ENCODE results near the gene CYP2C9.
"Not testable (repeated sequence)": the region's sequence is repeated elsewhere in the genome, so short reads cannot be mapped to it uniquely, and the experiment has no call there.

CYP2C9 gene

GRCh38 chr10:94938383-94938782, at the start of gene CYP2C9:
TSS of gene CYP2C9 (plus strand) at chr10:94938658. CDS start at chr10:94938683, 25 bp downstream.
- no peak for DNase-seq (ENCODE audit: extremely low read depth, low read depth)
- TF ChIP-seq, protein P1, sequence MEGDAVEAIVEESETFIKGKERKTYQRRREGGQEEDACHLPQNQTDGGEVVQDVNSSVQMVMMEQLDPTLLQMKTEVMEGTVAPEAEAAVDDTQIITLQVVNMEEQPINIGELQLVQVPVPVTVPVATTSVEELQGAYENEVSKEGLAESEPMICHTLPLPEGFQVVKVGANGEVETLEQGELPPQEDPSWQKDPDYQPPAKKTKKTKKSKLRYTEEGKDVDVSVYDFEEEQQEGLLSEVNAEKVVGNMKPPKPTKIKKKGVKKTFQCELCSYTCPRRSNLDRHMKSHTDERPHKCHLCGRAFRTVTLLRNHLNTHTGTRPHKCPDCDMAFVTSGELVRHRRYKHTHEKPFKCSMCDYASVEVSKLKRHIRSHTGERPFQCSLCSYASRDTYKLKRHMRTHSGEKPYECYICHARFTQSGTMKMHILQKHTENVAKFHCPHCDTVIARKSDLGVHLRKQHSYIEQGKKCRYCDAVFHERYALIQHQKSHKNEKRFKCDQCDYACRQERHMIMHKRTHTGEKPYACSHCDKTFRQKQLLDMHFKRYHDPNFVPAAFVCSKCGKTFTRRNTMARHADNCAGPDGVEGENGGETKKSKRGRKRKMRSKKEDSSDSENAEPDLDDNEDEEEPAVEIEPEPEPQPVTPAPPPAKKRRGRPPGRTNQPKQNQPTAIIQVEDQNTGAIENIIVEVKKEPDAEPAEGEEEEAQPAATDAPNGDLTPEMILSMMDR (IDR thresholded peaks at IDR 0.05; ENCODE audit: low read depth, low read length): no peak

- TF ChIP-seq, protein P1 (IDR thresholded peaks at IDR 0.05; ENCODE audit: low read depth, low read length): no peak
Measured at GRCh38 chr10:94889123-94889522, 49.3 kb upstream of the CYP2C9 start.

GRCh38 chr10:94890264-94891022, 48.0 kb upstream of the CYP2C9 start:
- no peak for DNase-seq (ENCODE audit: extremely low read depth, low read depth)
- TF ChIP-seq, protein P1 (IDR thresholded peaks at IDR 0.05; ENCODE audit: low read depth, low read length): no peak

More at GRCh38 chr10:94889123-94889522, 49.3 kb upstream of the CYP2C9 start:
- no peak for DNase-seq (ENCODE audit: extremely low read depth, low read depth)

- DNase-seq (ENCODE audit: extremely low read depth, low read depth): not testable (repeated sequence)
Measured at GRCh38 chr10:94898414-94898813, 40.0 kb upstream of the CYP2C9 start.

- DNase-seq (ENCODE audit: extremely low read depth, low read depth): no peak
- TF ChIP-seq, protein P1 (IDR thresholded peaks at IDR 0.05; ENCODE audit: low read depth, low read length): no peak
Measured at GRCh38 chr10:94902080-94902479, 36.4 kb upstream of the CYP2C9 start.

GRCh38 chr10:94902570-94902969, 35.9 kb upstream of the CYP2C9 start:
- TF ChIP-seq, protein P1 (IDR thresholded peaks at IDR 0.05; ENCODE audit: low read depth, low read length): no peak
- DNase-seq (ENCODE audit: extremely low read depth, low read depth): no peak

DNA sequence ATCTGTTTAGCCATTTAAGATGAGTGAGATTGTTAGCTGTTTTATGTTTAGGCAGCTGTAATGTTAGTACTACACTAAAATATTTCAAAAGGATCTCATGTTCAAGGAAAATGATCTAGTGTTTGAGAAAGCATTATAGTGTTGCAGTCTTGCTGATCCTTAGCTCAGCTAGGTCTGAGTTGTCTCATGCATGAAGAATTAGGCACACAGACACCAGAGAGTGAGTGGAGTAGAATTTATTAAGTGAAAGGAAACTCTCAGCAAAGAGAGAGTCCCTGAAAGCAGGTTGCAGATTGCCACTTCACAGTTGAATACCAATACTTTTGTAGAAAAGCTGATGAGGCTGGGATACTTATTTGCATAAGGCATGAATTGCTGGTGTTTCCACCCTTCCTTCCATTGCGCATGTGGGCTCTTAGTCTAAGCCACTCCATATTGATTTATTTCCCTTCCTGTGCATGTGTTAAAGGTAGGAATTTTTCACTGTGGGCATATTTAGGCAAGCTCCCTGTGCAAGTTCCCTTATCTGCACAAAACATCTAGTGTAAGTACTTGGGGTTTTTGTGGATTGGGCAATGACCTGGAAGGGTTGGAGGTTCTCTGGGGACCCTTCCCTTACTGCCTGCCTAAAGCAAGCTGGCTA, 33.8 kb upstream of the CYP2C9 start:
- not testable (repeated sequence) for DNase-seq (ENCODE audit: extremely low read depth, low read depth)

DNA sequence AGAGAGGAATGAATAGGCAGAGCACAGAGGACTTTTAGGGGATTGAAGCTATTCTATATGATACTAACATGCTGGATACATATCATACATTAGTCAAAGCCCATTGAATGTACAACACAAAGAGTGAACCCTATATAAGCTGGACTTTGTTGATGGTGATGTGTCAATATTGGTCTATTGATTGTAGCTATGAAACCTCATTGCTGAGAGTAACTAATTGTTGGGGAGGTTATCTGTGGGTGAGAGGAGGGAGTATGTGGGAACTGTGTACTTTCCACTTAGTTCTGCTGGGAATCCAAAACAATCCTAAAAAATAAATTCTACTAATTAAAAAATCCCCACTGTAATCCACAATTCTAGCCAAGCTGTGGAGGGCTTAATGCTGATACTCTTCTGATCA, 22.0 kb upstream of the CYP2C9 start:
- TF ChIP-seq, protein P1 (IDR thresholded peaks at IDR 0.05; ENCODE audit: low read depth, low read length): no peak
- DNase-seq (ENCODE audit: extremely low read depth, low read depth): no peak
